ENCODE data around the gene RAET1G. TPM values are rescaled to one million over a fixed set of nuclear protein-coding genes. Genes with fewer than 3 reads are reported as not detected.
A peak's percentile ranks its signal among the peaks of the same experiment; 100 is the strongest.

The RAET1G gene
- total RNA-seq, 1 experiment from 2014 or later, result 1.2 TPM

- CTCF ChIA-PET, result no interaction called here
Observed at GRCh38 chr6:149963462-149964307, 40.8 kb upstream of the RAET1G start, which contains the start of gene ULBP1. Gene ULBP1 (plus strand): TSS chr6:149963943. CDS start chr6:149964050, 107 bp downstream.

GRCh38 chr6:149963212-149963461 lies 40.2 kb upstream of the RAET1G start:
- BruUV-seq (replicated peaks), result no TSS peak
- Histone ChIP-seq H3K9me3 (ENCODE audit: control insufficient read depth, insufficient read depth, low read depth, low read length) (no peaks in the 10 kb centered on the region), H3K4me1 (ENCODE audit: control insufficient read depth, insufficient read depth, low read length) (peaks cover 7% of the 10 kb centered on the region), H3K27me3 (ENCODE audit: control insufficient read depth, insufficient read depth, low read length) (no peaks in the 10 kb centered on the region), H3K4me3 (ENCODE audit: low read depth in 2 of 2, low read length in 2 of 2) (peak overlapping the region; percentile 48 to 62), H3K27ac (ENCODE audit: low read length) (peak overlapping the region; percentile 71), H3K36me3 (ENCODE audit: control insufficient read depth, insufficient read depth, low read length) (no peaks in the 10 kb centered on the region)
- TF ChIP-seq TCF7L2 (IDR thresholded peaks at IDR 0.05; ENCODE audit: low read depth, low read length), result no peak
- TF ChIP-seq POLR2AphosphoS5 (IDR thresholded peaks at IDR 0.05; ENCODE audit: low read depth, low read length), result no peak
- no peak for TF ChIP-seq SIN3A (IDR thresholded peaks at IDR 0.05; ENCODE audit: borderline replicate concordance, insufficient read depth, low read depth, low read length)
- TF ChIP-seq CTCF (IDR thresholded peaks at IDR 0.05), result no peak
- ChIA-PET CTCF (no interaction called here), POLR2A (no interaction called here)
- peak; percentile 10 for DNase-seq (ENCODE audit: low read depth, low spot score)
- intact Hi-C loops (cut with micrococcal nuclease; ENCODE audit: unreplicated experiment), result no loop called here
- ATAC-seq, result peak; percentile 44
- in situ Hi-C loops (cut with HindIII; ENCODE audit: low pct_unique_long_range_greater_than_20kb, low sequenced_read_pairs), result no loop called here

More at GRCh38 chr6:149963462-149964307, 40.8 kb upstream of the RAET1G start, which contains the start of gene ULBP1:
- intact Hi-C loops (cut with micrococcal nuclease; ENCODE audit: unreplicated experiment) (no loop called here), in situ Hi-C loops (cut with HindIII; ENCODE audit: low pct_unique_long_range_greater_than_20kb, low sequenced_read_pairs) (no loop called here)
- DNase-seq (ENCODE audit: low read depth, low spot score) (peak; percentile 5), ATAC-seq (peak; percentile 92)
- BruUV-seq (replicated peaks), result no TSS peak
- peak within 1 kb of the TSS; percentile 71 for H3K27ac ChIP-seq (ENCODE audit: low read length)
- H3K27me3 ChIP-seq (ENCODE audit: control insufficient read depth, insufficient read depth, low read length), result no peaks in the 10 kb centered on the region
- POLR2A ChIA-PET, result no interaction called here
- no peaks in the 10 kb centered on the region for H3K36me3 ChIP-seq (ENCODE audit: control insufficient read depth, insufficient read depth, low read length)
- peak within 1 kb of the TSS; percentile 48 to 62 for H3K4me3 ChIP-seq (ENCODE audit: low read depth in 2 of 2, low read length in 2 of 2)
- no peak for TF ChIP-seq SIN3A (IDR thresholded peaks at IDR 0.05; ENCODE audit: borderline replicate concordance, insufficient read depth, low read depth, low read length)
- TF ChIP-seq POLR2AphosphoS5 (IDR thresholded peaks at IDR 0.05; ENCODE audit: low read depth, low read length), result peak; percentile 50; the same call in 1 of the 2 replicates
- no peaks in the 10 kb centered on the region for H3K9me3 ChIP-seq (ENCODE audit: control insufficient read depth, insufficient read depth, low read depth, low read length)
- peaks cover 7% of the 10 kb centered on the region for H3K4me1 ChIP-seq (ENCODE audit: control insufficient read depth, insufficient read depth, low read length)

- no TSS peak for BruUV-seq (replicated peaks)
- no peaks in the 10 kb centered on the region for H3K27me3 ChIP-seq (ENCODE audit: control insufficient read depth, insufficient read depth, low read length)
- H3K9me3 ChIP-seq (ENCODE audit: control insufficient read depth, insufficient read depth, low read depth, low read length), result no peaks in the 10 kb centered on the region
- no peak for TF ChIP-seq POLR2AphosphoS5 (IDR thresholded peaks at IDR 0.05; ENCODE audit: low read depth, low read length)
- no peak for TF ChIP-seq SIN3A (IDR thresholded peaks at IDR 0.05; ENCODE audit: borderline replicate concordance, insufficient read depth, low read depth, low read length)
- TF ChIP-seq REST (IDR thresholded peaks at IDR 0.05; ENCODE audit: insufficient read depth in 1 of 2, low read depth in 2 of 2, low read length in 1 of 2), result no peak
- no peak for TF ChIP-seq TCF7L2 (IDR thresholded peaks at IDR 0.05; ENCODE audit: low read depth, low read length)
- TF ChIP-seq CTCF (IDR thresholded peaks at IDR 0.05), result no peak
- intact Hi-C loops (cut with micrococcal nuclease; ENCODE audit: unreplicated experiment) (no loop called here), in situ Hi-C loops (cut with HindIII; ENCODE audit: low pct_unique_long_range_greater_than_20kb, low sequenced_read_pairs) (no loop called here)
- no peak for DNase-seq (ENCODE audit: low read depth, low spot score)
- peak overlapping the region; percentile 71; the same call in 1 of the 2 replicates for H3K27ac ChIP-seq (ENCODE audit: low read length)
- no peak for ATAC-seq
- H3K4me1 ChIP-seq (ENCODE audit: control insufficient read depth, insufficient read depth, low read length), result peaks cover 7% of the 10 kb centered on the region
- POLR2A ChIA-PET, result no interaction called here
- CTCF ChIA-PET, result no interaction called here
- peak overlapping the region; percentile 48 to 62; a peak in 3 of 4 replicates for H3K4me3 ChIP-seq (ENCODE audit: low read depth in 2 of 2, low read length in 2 of 2)
- H3K36me3 ChIP-seq (ENCODE audit: control insufficient read depth, insufficient read depth, low read length), result no peaks in the 10 kb centered on the region
Observed at GRCh38 chr6:149962461-149963211, 39.7 kb upstream of the RAET1G start.

All from Panc1 (cell line).